Limb (tissue), 2 donors: ENCODE measurements around the gene NRL.
A peak's percentile ranks its signal among the peaks of the same experiment; 100 is the strongest.
"Not testable (repeated sequence)": the region's sequence is repeated elsewhere in the genome, so short reads cannot be mapped to it uniquely, and the experiment has no call there.

Experiments used
- DNase-seq, 2 donors: peaks; one replicate each; pipeline ENCODE4 v3.0.0-alpha.2; 2016; ENCODE audit errors: extremely low spot score in 2 of 2

The NRL gene

GRCh38 chr14:24123424-24124417, 9.0 kb upstream of the NRL start:
- DNase-seq, result no peak

GRCh38 chr14:24122898-24123297, 8.1 kb upstream of the NRL start:
- DNase-seq, result no peak

- DNase-seq, result no peak
These were observed 7.7 kb upstream of the NRL start for GRCh38 chr14:24122416-24122815.

- no peak for DNase-seq
These were observed 6.5 kb upstream of the NRL start for GRCh38 chr14:24121210-24121609.

GRCh38 chr14:24119691-24120090, 4.9 kb upstream of the NRL start:
- no peak for DNase-seq

- no peak for DNase-seq
These were observed 2.4 kb upstream of the NRL start for GRCh38 chr14:24117179-24117578.

- DNase-seq, result no peak
These were observed 1.5 kb upstream of the NRL start for GRCh38 chr14:24116128-24116814.

- DNase-seq, result no peak
These were observed 826 bp upstream of the NRL start for GRCh38 chr14:24115422-24116127.

- DNase-seq, result peak; percentile 80 to 82
These were observed 783 bp downstream of the NRL start for GRCh38 chr14:24113801-24114531.

- no peak for DNase-seq
These were observed 1.4 kb downstream of the NRL start for GRCh38 chr14:24113379-24113800.

GRCh38 chr14:24110523-24110922, 4.2 kb downstream of the NRL start:
- no peak for DNase-seq

GRCh38 chr14:24110060-24110459, 4.7 kb downstream of the NRL start:
- DNase-seq, result no peak

GRCh38 chr14:24108336-24108874, 6.3 kb downstream of the NRL start:
- no peak for DNase-seq

GRCh38 chr14:24106672-24107271, 8.0 kb downstream of the NRL start:
- no peak for DNase-seq

GRCh38 chr14:24105609-24106239, 9.0 kb downstream of the NRL start:
- DNase-seq, result not testable (repeated sequence)

- DNase-seq, result no peak
These were observed 11.3 kb downstream of the NRL start for GRCh38 chr14:24103451-24103850.

GRCh38 chr14:24102357-24103048, 12.2 kb downstream of the NRL start:
- DNase-seq, result no peak

- no peak for DNase-seq
These were observed 13.7 kb downstream of the NRL start for GRCh38 chr14:24100982-24101494.
